Measurements from ENCODE around the gene ART5. TPM values are rescaled to one million over a fixed set of nuclear protein-coding genes. Genes with fewer than 3 reads are reported as not detected.

ART5 gene
- total RNA-seq, 4 donors from 2014 or later = not detected

DNA sequence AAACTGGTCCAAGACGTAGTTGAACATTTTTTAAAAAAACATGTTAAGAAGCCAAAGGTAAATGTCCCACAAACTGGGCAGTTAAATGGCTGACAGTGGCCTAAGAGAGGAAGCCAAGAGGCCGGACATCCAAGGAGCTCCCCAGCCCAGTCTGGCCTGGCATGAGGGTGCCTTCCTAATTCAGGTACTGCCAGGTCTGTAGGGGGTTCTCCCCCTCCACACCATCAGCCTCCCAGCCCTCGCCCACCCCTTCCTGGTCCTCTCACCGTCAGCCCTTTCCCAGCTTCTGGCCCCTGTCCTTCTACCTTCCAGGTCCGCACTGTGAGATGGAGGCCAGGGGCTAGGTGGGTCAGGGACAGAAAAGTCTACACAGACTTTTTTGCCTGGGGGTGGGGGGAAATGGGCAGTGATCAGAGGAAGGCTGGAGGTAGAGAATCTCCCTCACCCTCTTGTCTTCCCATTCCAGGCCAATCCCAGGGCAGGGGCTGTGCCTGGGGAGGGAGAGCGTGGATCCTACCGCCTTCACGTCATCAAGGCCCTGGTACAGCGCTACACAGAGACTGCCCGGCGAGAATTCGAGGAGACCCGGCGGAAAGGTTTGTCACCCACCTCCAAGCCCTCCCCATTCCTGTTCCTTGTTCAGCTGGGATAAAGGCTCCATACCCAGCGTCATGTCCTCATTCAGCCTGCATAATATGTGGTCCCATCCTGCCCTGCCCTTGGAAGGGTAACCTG lies 6.0 kb downstream of the ART5 start:
- H3K36me3 ChIP-seq = no peaks in the 10 kb centered on the region
- no peaks in the 10 kb centered on the region for H3K27me3 ChIP-seq
- WGBS = 96% methylated on average over 13 of the region's 15 CpGs
- H3K4me1 ChIP-seq = no peaks in the 10 kb centered on the region
- no peak overlapping the region for H3K27ac ChIP-seq
- peak in 1 of 2 donors; percentile 40 for DNase-seq (ENCODE audit: low spot score in 2 of 2)
- H3K4me3 ChIP-seq = no peak overlapping the region
- no peaks in the 10 kb centered on the region for H3K9me3 ChIP-seq
- TF ChIP-seq POLR2A (IDR thresholded peaks at IDR 0.05) = no peak
- TF ChIP-seq, protein P1, sequence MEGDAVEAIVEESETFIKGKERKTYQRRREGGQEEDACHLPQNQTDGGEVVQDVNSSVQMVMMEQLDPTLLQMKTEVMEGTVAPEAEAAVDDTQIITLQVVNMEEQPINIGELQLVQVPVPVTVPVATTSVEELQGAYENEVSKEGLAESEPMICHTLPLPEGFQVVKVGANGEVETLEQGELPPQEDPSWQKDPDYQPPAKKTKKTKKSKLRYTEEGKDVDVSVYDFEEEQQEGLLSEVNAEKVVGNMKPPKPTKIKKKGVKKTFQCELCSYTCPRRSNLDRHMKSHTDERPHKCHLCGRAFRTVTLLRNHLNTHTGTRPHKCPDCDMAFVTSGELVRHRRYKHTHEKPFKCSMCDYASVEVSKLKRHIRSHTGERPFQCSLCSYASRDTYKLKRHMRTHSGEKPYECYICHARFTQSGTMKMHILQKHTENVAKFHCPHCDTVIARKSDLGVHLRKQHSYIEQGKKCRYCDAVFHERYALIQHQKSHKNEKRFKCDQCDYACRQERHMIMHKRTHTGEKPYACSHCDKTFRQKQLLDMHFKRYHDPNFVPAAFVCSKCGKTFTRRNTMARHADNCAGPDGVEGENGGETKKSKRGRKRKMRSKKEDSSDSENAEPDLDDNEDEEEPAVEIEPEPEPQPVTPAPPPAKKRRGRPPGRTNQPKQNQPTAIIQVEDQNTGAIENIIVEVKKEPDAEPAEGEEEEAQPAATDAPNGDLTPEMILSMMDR (IDR thresholded peaks at IDR 0.05) = no peak
- TF ChIP-seq POLR2AphosphoS5 (IDR thresholded peaks at IDR 0.05) = no peak
- no peak for TF ChIP-seq EP300 (IDR thresholded peaks at IDR 0.05)

DNA sequence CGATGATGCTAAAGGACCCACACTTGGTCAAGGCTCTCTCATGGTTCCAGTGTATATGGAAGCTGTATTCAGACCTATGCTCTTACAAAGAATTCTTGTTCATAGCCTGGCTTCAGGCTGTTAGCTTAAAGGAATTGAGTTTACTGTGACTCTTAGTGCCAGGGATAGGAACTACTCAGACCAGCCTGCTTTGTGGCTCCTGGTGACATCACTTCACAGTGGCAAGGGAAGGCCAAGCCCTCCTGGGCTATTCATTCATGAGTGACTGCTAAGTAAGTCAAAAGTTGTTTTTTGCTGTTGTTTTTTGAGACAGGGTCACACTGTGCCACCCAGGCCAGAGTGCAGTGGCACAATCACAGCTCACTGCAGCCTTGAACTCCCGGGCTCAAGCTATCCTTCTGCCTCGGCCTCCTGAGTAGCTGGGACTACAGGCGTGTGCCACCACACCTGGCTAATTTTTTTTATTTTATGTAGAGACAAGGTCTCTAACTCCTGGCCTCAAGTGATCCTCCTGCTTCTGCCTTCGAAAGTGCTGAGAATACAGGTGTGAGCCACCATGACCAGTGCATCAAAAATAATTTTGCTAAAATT lies 9.6 kb downstream of the ART5 start:
- H3K4me1 ChIP-seq = no peaks in the 10 kb centered on the region
- no peak overlapping the region for H3K27ac ChIP-seq
- DNase-seq (ENCODE audit: low spot score in 2 of 2) = peak in 1 of 2 donors; percentile 11
- no peak overlapping the region for H3K4me3 ChIP-seq
- TF ChIP-seq EP300 (IDR thresholded peaks at IDR 0.05) (no peak), POLR2A (IDR thresholded peaks at IDR 0.05) (no peak), POLR2AphosphoS5 (IDR thresholded peaks at IDR 0.05) (no peak)
- no peaks in the 10 kb centered on the region for H3K9me3 ChIP-seq
- WGBS = 92% methylated on average over 5 of the region's 5 CpGs
- H3K36me3 ChIP-seq = no peaks in the 10 kb centered on the region
- H3K27me3 ChIP-seq = no peaks in the 10 kb centered on the region

DNA sequence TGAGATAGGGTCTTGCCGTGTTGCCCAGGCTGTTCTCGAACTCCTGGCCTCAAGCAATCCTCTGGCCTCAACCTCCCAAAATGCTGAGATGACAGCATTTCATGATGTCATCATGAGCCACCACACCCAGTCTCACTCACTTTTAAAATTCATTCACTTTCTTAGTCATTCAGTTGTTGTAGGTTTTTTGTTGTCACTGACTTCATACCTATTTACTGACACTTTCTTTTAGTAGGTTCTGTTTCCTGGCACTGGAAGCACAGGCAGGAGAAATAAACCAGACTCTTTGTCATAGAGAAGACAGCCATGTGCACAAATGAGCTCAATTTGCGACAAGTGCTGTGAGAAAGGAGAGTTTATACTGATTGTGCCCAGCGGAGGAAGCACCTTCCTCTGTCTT lies 10.5 kb downstream of the ART5 start:
- H3K27ac ChIP-seq = no peak overlapping the region
- no peaks in the 10 kb centered on the region for H3K36me3 ChIP-seq
- no peaks in the 10 kb centered on the region for H3K27me3 ChIP-seq
- no peak for DNase-seq (ENCODE audit: low spot score in 2 of 2)
- H3K9me3 ChIP-seq = no peaks in the 10 kb centered on the region
- no peak overlapping the region for H3K4me3 ChIP-seq
- 94% methylated on average over 4 of the region's 4 CpGs for WGBS
- TF ChIP-seq EP300 (IDR thresholded peaks at IDR 0.05) (no peak), POLR2A (IDR thresholded peaks at IDR 0.05) (no peak), POLR2AphosphoS5 (IDR thresholded peaks at IDR 0.05) (no peak)
- TF ChIP-seq, protein P1 (IDR thresholded peaks at IDR 0.05) = no peak
- no peaks in the 10 kb centered on the region for H3K4me1 ChIP-seq

DNA sequence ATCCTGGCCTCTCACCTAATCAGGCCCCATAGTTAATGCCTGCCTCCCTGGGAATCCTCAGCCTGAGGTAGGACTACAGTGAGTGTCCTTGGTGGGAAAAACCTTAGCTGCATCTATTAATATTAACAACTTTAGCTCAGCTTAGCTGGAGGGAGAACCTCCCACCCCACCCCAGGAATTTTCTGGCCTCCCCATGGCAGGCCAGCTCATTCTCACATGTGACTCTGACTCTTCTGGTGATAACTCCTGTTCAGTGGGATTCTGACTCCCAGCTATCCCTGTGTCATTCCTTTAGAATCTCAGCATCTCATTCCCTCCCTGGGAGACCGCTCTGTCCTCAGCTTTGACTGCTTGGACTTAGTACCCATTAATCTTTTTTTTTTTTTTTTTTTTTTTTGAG lies 14.5 kb downstream of the ART5 start:
- Histone ChIP-seq H3K36me3 (no peaks in the 10 kb centered on the region), H3K4me3 (no peak overlapping the region), H3K9me3 (no peaks in the 10 kb centered on the region), H3K27me3 (no peaks in the 10 kb centered on the region), H3K4me1 (no peaks in the 10 kb centered on the region), H3K27ac (no peak overlapping the region)
- 95% methylated on average over 1 of the region's 1 CpG for WGBS
- DNase-seq (ENCODE audit: low spot score in 2 of 2) = no peak
- no peak for TF ChIP-seq POLR2AphosphoS5 (IDR thresholded peaks at IDR 0.05)
- TF ChIP-seq, protein P1 (IDR thresholded peaks at IDR 0.05) = no peak
- no peak for TF ChIP-seq EP300 (IDR thresholded peaks at IDR 0.05)
- no peak for TF ChIP-seq POLR2A (IDR thresholded peaks at IDR 0.05)

DNA sequence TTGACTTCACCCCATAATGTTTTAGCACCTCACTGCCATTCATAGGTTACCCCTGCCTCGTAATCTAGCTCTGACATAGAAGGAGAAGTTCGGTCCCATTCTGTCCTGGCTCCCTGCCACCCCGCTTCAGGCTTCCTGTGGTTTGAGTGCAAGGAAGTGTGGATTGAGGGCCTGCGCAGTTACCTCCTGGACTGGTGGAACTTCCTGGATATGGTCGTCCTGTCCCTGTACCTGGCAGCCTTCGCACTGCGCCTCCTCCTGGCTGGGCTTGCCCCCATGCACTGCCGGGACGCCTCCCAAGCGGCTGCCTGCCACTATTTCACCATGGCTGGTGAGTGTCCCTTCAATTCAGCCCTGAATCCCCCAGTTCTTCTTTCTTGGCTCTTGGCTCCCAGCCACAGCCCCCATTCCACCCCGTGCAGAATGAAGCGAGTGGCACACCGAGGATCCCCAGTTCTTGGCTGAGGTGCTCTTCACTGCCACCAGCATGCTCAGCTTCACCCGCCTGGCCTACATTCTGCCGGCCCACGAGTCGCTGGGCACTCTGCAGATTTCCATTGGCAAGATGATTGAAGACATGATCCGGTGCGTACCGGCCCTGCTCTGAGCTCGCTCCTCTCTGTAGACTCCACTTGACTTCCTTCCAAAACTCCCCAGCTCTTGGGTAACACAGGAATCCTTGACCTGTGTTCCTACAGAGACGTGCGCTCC lies 15.4 kb downstream of the ART5 start:
- no peaks in the 10 kb centered on the region for H3K27me3 ChIP-seq
- no peak overlapping the region for H3K27ac ChIP-seq
- H3K4me1 ChIP-seq = no peaks in the 10 kb centered on the region
- peak in 1 of 2 donors; percentile 74 for DNase-seq (ENCODE audit: low spot score in 2 of 2)
- TF ChIP-seq, protein P1 (IDR thresholded peaks at IDR 0.05) = no peak
- TF ChIP-seq EP300 (IDR thresholded peaks at IDR 0.05) (no peak), POLR2A (IDR thresholded peaks at IDR 0.05) (no peak), POLR2AphosphoS5 (IDR thresholded peaks at IDR 0.05) (no peak)
- no peaks in the 10 kb centered on the region for H3K36me3 ChIP-seq
- WGBS = 86% methylated on average over 23 of the region's 23 CpGs
- peak overlapping the region; percentile 16 for H3K4me3 ChIP-seq
- H3K9me3 ChIP-seq = no peaks in the 10 kb centered on the region
